CD14-positive monocyte (primary cell): ENCODE results near the gene COMMD1. TPM values are rescaled to one million over a fixed set of nuclear protein-coding genes. Genes with fewer than 3 reads are reported as not detected.
"Not testable (repeated sequence)": the region's sequence is repeated elsewhere in the genome, so short reads cannot be mapped to it uniquely, and the experiment has no call there.

Experiments
- DNase-seq, 3 donors: peaks; one replicate each; pipeline ENCODE4 v3.0.0-alpha.2; 2011 to 2022
- H2AFZ ChIP-seq: 2 replicates; pipeline ENCODE4 v1.6.0; 2012; ENCODE audit warnings: mild to moderate bottlenecking, low read depth, low read length, inconsistent platforms; ENCODE audit not compliant: insufficient read depth, poor library complexity, severe bottlenecking
- H3K27ac ChIP-seq, 2 donors: 1 replicate in 1 of 2; 2 replicates in 1 of 2; pipeline ENCODE4 v1.5.1; 2012 to 2013; ENCODE audit warnings: low read length in 2 of 2, control low read depth in 1 of 2, inconsistent platforms in 1 of 2, low read depth in 1 of 2, mild to moderate bottlenecking in 1 of 2
- H3K27me3 ChIP-seq, 2 donors: one replicate each; pipeline versions ENCODE4 v1.6.0 to v1.6.1; 2011 to 2013; ENCODE audit warnings: low read length in 2 of 2; ENCODE audit not compliant: control insufficient read depth in 2 of 2, insufficient read depth in 2 of 2
- H3K36me3 ChIP-seq, 2 donors: replicated peaks in 1 of 2; 1 replicate in 1 of 2; 2 replicates in 1 of 2; pipeline versions ENCODE4 v1.5.1 to v1.6.1; 2012 to 2013; ENCODE audit warnings: low read length in 2 of 2, control low read depth in 1 of 2, inconsistent platforms in 1 of 2, mild to moderate bottlenecking in 1 of 2; ENCODE audit not compliant: insufficient read depth in 2 of 2, control insufficient read depth in 1 of 2
- H3K4me1 ChIP-seq, 2 donors: 1 replicate in 1 of 2; 2 replicates in 1 of 2; pipeline versions ENCODE4 v1.5.1 to v1.6.1; 2012 to 2013; ENCODE audit warnings: low read length in 2 of 2, control low read depth in 1 of 2, inconsistent platforms in 1 of 2, mild to moderate bottlenecking in 1 of 2, moderate library complexity in 1 of 2; ENCODE audit not compliant: insufficient read depth in 2 of 2, control insufficient read depth in 1 of 2
- H3K4me2 ChIP-seq: replicated peaks from 2 replicates; pipeline ENCODE3; 2012; ENCODE audit warnings: low read length, moderate library complexity, mild to moderate bottlenecking; ENCODE audit not compliant: poor library complexity, severe bottlenecking; ENCODE audit errors: extremely low read depth
- H3K4me3 ChIP-seq, 3 experiments: fragments of 200-600 bp in 1 of 3; sonication (generic) in 1 of 3; replicated peaks in 1 of 3; 1 replicate in 2 of 3; 2 replicates in 1 of 3; pipeline ENCODE4 v1.5.1; 2011 to 2013; ENCODE audit warnings: low read length in 3 of 3, mild to moderate bottlenecking in 3 of 3, control low read depth in 2 of 3, low read depth in 2 of 3, inconsistent platforms in 1 of 3, moderate library complexity in 1 of 3
- H3K79me2 ChIP-seq: 2 replicates; pipeline ENCODE4 v1.6.0; 2012; ENCODE audit warnings: mild to moderate bottlenecking, control low read depth, inconsistent platforms, low read length, moderate library complexity; ENCODE audit not compliant: insufficient read depth
- H3K9ac ChIP-seq: 2 replicates; pipeline ENCODE4 v1.6.0; 2017; ENCODE audit warnings: low read length, mild to moderate bottlenecking; ENCODE audit not compliant: insufficient read depth, poor library complexity, severe bottlenecking
- H3K9me3 ChIP-seq, 2 donors: replicated peaks in 1 of 2; 1 replicate in 1 of 2; 2 replicates in 1 of 2; pipeline versions ENCODE4 v1.5.1 to v1.6.1; 2012 to 2013; ENCODE audit warnings: low read length in 2 of 2, control low read depth in 1 of 2; ENCODE audit not compliant: control insufficient read depth in 1 of 2, insufficient read depth in 1 of 2
- H4K20me1 ChIP-seq: 2 replicates; pipeline ENCODE4 v1.6.0; 2012; ENCODE audit warnings: mild to moderate bottlenecking, low read length, control low read depth, moderate library complexity; ENCODE audit not compliant: insufficient read depth
- H3K27ac Mint-ChIP-seq, 7 donors: one replicate each; pipeline ENCODE4 v1.8.0; 2020; ENCODE audit warnings: mild to moderate bottlenecking in 7 of 7, mixed read lengths in 7 of 7, moderate library complexity in 6 of 7, inconsistent platforms in 2 of 7
- H3K27me3 Mint-ChIP-seq, 3 donors: one replicate each; pipeline ENCODE4 v1.8.0; 2021 to 2022; ENCODE audit warnings: low read depth in 3 of 3, mild to moderate bottlenecking in 3 of 3, mixed read lengths in 3 of 3, moderate library complexity in 3 of 3, inconsistent platforms in 1 of 3
- H3K36me3 Mint-ChIP-seq, 2 donors: one replicate each; pipeline ENCODE4 v1.8.0; 2020; ENCODE audit warnings: mixed read lengths in 2 of 2, inconsistent platforms in 1 of 2, mild to moderate bottlenecking in 1 of 2
- H3K4me1 Mint-ChIP-seq: one replicate; pipeline ENCODE4 v1.8.0; 2020; ENCODE audit warnings: mild to moderate bottlenecking, mixed read lengths
- H3K4me3 Mint-ChIP-seq, 2 donors: one replicate each; pipeline ENCODE4 v1.8.0; 2020; ENCODE audit warnings: mild to moderate bottlenecking in 2 of 2, mixed read lengths in 2 of 2, moderate library complexity in 1 of 2
- H3K9me3 Mint-ChIP-seq, 7 donors: one replicate each; pipeline ENCODE4 v1.8.0; 2020 to 2022; ENCODE audit warnings: mixed read lengths in 7 of 7, mild to moderate bottlenecking in 6 of 7, moderate library complexity in 6 of 7, inconsistent platforms in 2 of 7
- CTCF ChIP-seq: fragments of 200-600 bp; IDR thresholded peaks from one replicate; pipeline ENCODE4 v1.8.0; 2022; ENCODE audit warnings: antibody characterized with exemption, mild to moderate bottlenecking
- WGBS: methylation state at CpG from one replicate; pipeline ENCODE4 v1.1.5; 2013; ENCODE audit warnings: missing lambda C conversion rate; ENCODE audit not compliant: insufficient coverage; 5-methylcytosine and 5-hydroxymethylcytosine counted together
- intact Hi-C, 2 donors: fragments of 100-400 bp; cut with micrococcal nuclease; formaldehyde crosslinking; loops; one replicate each; pipeline versions ENCODE4 v1.15.0 to v1.15.1; 2023
- polyA plus RNA-seq, 3 donors: library from polyadenylated mRNA; depleted of rRNA in 1 of 3; unstranded in 2 of 3; stranded (reverse) in 1 of 3; fragments of 300-500 nt in 2 of 3; fragments of >200 nt in 1 of 3; fragmentation: Illumina TruSeq in 2 of 3; gene quantifications; 1 replicate in 2 of 3; 2 replicates in 1 of 3; pipeline ENCODE4 v1.2.3, GENCODE V29; 2012 to 2021

Gene COMMD1
- polyA plus RNA-seq, 3 donors: 25.2 to 82.1 (median 70.7) TPM

GRCh38 chr2:61862085-61862484 lies 43.4 kb upstream of the COMMD1 start:
- Histone ChIP-seq H4K20me1 (no peaks in the 10 kb centered on the region), H3K9me3 (no peaks in the 10 kb centered on the region), H3K4me3 (no peak overlapping the region), H3K9ac (no peak overlapping the region), H3K36me3 (peaks cover 11 to 33% of the 10 kb centered on the region in 2 donors), H3K79me2 (no peaks in the 10 kb centered on the region), H3K27me3 (no peaks in the 10 kb centered on the region), H3K27ac (no peak overlapping the region), H2AFZ (no peak overlapping the region), H3K4me2 (no peak overlapping the region), H3K4me1 (no peaks in the 10 kb centered on the region)
- Mint-ChIP-seq H3K9me3 (peaks cover 2 to 6% (median 3%) of the 10 kb centered on the region in 7 donors), H3K27me3 (no peaks in the 10 kb centered on the region), H3K4me3 (no peak overlapping the region), H3K36me3 (peaks cover 22 to 34% of the 10 kb centered on the region in 2 donors), H3K27ac (no peak overlapping the region), H3K4me1 (no peaks in the 10 kb centered on the region)
- 100% methylated on average over 2 of the region's 5 CpGs for WGBS
- intact Hi-C loops: no loop called here
- no peak for DNase-seq
- TF ChIP-seq CTCF: no peak

- not testable (repeated sequence) for H3K9me3 Mint-ChIP-seq
Measured at GRCh38 chr2:61866482-61867089, 38.9 kb upstream of the COMMD1 start.

More at GRCh38 chr2:61866482-61867089, 38.9 kb upstream of the COMMD1 start:
- H3K9ac ChIP-seq, H2AFZ ChIP-seq, H3K79me2 ChIP-seq, H3K4me3 ChIP-seq, H3K4me3 Mint-ChIP-seq, H3K9me3 ChIP-seq, H3K27me3 ChIP-seq, H3K4me1 ChIP-seq, H3K4me2 ChIP-seq, DNase-seq, H4K20me1 ChIP-seq, intact Hi-C loops, H3K27ac ChIP-seq, H3K27me3 Mint-ChIP-seq, H3K4me1 Mint-ChIP-seq: not testable (repeated sequence)
- peaks cover 55 to 78% of the 10 kb centered on the region in 2 donors for H3K36me3 Mint-ChIP-seq
- H3K27ac Mint-ChIP-seq: peak overlapping the region in 2 of 7 donors; percentile 1 to 30
- WGBS: 98% methylated on average over 9 of the region's 14 CpGs
- H3K36me3 ChIP-seq: peaks cover 51 to 78% of the 10 kb centered on the region in 2 donors
